Keratinocyte (primary cell): Measurements from ENCODE around the gene MINPP1. TPM values are rescaled to one million over a fixed set of nuclear protein-coding genes. Genes with fewer than 3 reads are reported as not detected.

ENCODE experiments used
- DNase-seq: peaks from one replicate; pipeline ENCODE4 v3.0.0-alpha.2; 2011; ENCODE audit warnings: low read depth, missing footprints, low spot score
- FAIRE-seq: peaks from 2 replicates; lab custom pipeline; 2011; peaks lifted over from hg19 to GRCh38; lab: Jason Lieb, UNC
- H2AFZ ChIP-seq: 2 replicates; pipeline ENCODE4 v1.6.0; 2012; ENCODE audit warnings: low read length, control low read depth, inconsistent platforms; ENCODE audit not compliant: control insufficient read depth
- H3K27ac ChIP-seq: 2 replicates; pipeline ENCODE4 v1.5.1; 2011; ENCODE audit warnings: low read length; ENCODE audit not compliant: control insufficient read depth, insufficient read depth
- H3K27me3 ChIP-seq: 3 replicates; pipeline ENCODE4 v1.6.0; 2011; ENCODE audit warnings: low read length; ENCODE audit not compliant: control insufficient read depth, insufficient read depth; ENCODE audit errors: extremely low read depth
- H3K36me3 ChIP-seq, 2 experiments: 2 replicates in 1 of 2; 3 replicates in 1 of 2; pipeline ENCODE4 v1.5.1; 2011; ENCODE audit warnings: low read length in 2 of 2, mild to moderate bottlenecking in 1 of 2; ENCODE audit not compliant: control insufficient read depth in 2 of 2, insufficient read depth in 2 of 2; ENCODE audit errors: extremely low read depth in 1 of 2
- H3K4me1 ChIP-seq: 3 replicates; pipeline ENCODE4 v1.5.1; 2011; ENCODE audit warnings: low read length; ENCODE audit not compliant: control insufficient read depth, insufficient read depth; ENCODE audit errors: extremely low read depth
- H3K4me2 ChIP-seq: 3 replicates; pipeline ENCODE4 v1.6.0; 2011; ENCODE audit warnings: low read depth, low read length; ENCODE audit not compliant: control insufficient read depth, insufficient read depth; ENCODE audit errors: extremely low read depth
- H3K4me3 ChIP-seq, 3 experiments: fragments of 200-600 bp in 1 of 3; sonication (generic) in 1 of 3; 2 replicates in 2 of 3; 3 replicates in 1 of 3; pipeline ENCODE4 v1.5.1; 2011 to 2016; ENCODE audit warnings: low read length in 3 of 3, mild to moderate bottlenecking in 3 of 3, control low read depth in 2 of 3, inconsistent platforms in 1 of 3, low read depth in 1 of 3, mixed read lengths in 1 of 3, mixed run types in 1 of 3, moderate library complexity in 1 of 3; ENCODE audit not compliant: control insufficient read depth in 2 of 3, insufficient read depth in 2 of 3; ENCODE audit errors: extremely low read depth in 1 of 3
- H3K79me2 ChIP-seq: 2 replicates; pipeline ENCODE4 v1.6.0; 2012; ENCODE audit warnings: low read length; ENCODE audit not compliant: control insufficient read depth, insufficient read depth
- H3K9ac ChIP-seq: 3 replicates; pipeline ENCODE4 v1.6.0; 2011; ENCODE audit warnings: low read length; ENCODE audit not compliant: control insufficient read depth, insufficient read depth; ENCODE audit errors: extremely low read depth
- H3K9me1 ChIP-seq: 3 replicates; pipeline ENCODE4 v1.6.0; 2011; ENCODE audit warnings: low read length; ENCODE audit not compliant: control insufficient read depth, insufficient read depth; ENCODE audit errors: extremely low read depth
- H3K9me3 ChIP-seq: 2 replicates; pipeline ENCODE4 v1.5.1; 2012; ENCODE audit warnings: low read depth, low read length; ENCODE audit not compliant: control insufficient read depth
- H4K20me1 ChIP-seq: 3 replicates; pipeline ENCODE4 v1.6.0; 2011; ENCODE audit warnings: low read length; ENCODE audit not compliant: control insufficient read depth, insufficient read depth; ENCODE audit errors: extremely low read depth
- EZH2 ChIP-seq: IDR thresholded peaks from one replicate; pipeline ENCODE4 v1.6.1; 2012; ENCODE audit warnings: inconsistent platforms, mild to moderate bottlenecking, low read length, moderate library complexity
- dilution Hi-C: fragments of 300-500 bp; cut with MboI; formaldehyde crosslinking; loops from one replicate; pipeline ENCODE4 v1.7.0; 2020; ENCODE audit warnings: low sequenced_read_pairs; ENCODE audit not compliant: extremely low pct_ligation_motif_present
- polyA plus RNA-seq, 5 experiments: library from polyadenylated mRNA; depleted of rRNA in 3 of 5; stranded (reverse) in 3 of 5; stranded (forward) in 1 of 5; unstranded in 1 of 5; fragments of >200 nt; gene quantifications; 1 replicate in 1 of 5; 2 replicates in 3 of 5; 3 replicates in 1 of 5; pipeline versions ENCODE4 v1.2.1 to v1.2.3, GENCODE V29; 2011 to 2012; ENCODE audit warnings: missing spikeins in 2 of 5, low read depth in 1 of 5, low replicate concordance in 1 of 5
- TF ChIP-seq, protein P1 (sequence below), 3 experiments: IDR thresholded peaks in 1 of 3; conservative IDR thresholded peaks in 1 of 3; optimal IDR thresholded peaks in 1 of 3; 2 replicates in 2 of 3; 3 replicates in 1 of 3; pipeline versions ENCODE3 to v1.5.1; 2011; ENCODE audit warnings: low read length in 3 of 3, mild to moderate bottlenecking in 3 of 3, moderate library complexity in 2 of 3, control low read depth in 1 of 3, inconsistent platforms in 1 of 3; ENCODE audit not compliant: insufficient read depth in 2 of 3; ENCODE audit errors: extremely low read depth in 1 of 3

MINPP1 gene
- polyA plus RNA-seq, 1 donor (not counting 4 experiments of a cell fraction or from before 2014, with no cell fraction given), result 17.7 TPM

DNA sequence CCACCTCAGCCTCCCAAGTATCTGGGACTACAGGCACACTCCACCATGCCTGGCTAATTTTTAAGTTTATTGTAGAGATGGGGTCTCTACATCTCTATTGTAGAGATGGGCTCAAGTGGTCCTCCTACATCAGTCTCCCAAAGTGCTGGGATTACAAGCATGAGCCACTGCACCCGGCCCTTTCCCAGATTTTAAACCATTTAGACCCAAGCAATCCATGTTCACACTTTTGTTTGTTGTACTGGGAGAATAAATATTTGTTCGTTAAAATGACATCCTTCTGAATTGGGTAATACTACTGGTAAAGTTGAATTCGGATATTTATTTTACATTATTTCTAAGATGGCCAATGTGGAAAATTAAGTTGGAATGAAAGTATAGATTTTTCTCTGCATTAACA, 52.7 kb downstream of the MINPP1 start:
- H3K4me2 ChIP-seq, result no peak overlapping the region
- no peaks in the 10 kb centered on the region for H3K79me2 ChIP-seq
- TF ChIP-seq, protein P1, sequence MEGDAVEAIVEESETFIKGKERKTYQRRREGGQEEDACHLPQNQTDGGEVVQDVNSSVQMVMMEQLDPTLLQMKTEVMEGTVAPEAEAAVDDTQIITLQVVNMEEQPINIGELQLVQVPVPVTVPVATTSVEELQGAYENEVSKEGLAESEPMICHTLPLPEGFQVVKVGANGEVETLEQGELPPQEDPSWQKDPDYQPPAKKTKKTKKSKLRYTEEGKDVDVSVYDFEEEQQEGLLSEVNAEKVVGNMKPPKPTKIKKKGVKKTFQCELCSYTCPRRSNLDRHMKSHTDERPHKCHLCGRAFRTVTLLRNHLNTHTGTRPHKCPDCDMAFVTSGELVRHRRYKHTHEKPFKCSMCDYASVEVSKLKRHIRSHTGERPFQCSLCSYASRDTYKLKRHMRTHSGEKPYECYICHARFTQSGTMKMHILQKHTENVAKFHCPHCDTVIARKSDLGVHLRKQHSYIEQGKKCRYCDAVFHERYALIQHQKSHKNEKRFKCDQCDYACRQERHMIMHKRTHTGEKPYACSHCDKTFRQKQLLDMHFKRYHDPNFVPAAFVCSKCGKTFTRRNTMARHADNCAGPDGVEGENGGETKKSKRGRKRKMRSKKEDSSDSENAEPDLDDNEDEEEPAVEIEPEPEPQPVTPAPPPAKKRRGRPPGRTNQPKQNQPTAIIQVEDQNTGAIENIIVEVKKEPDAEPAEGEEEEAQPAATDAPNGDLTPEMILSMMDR (optimal IDR thresholded peaks at IDR 0.05 in 1 of 3, IDR thresholded peaks at IDR 0.05 in 1 of 3, conservative IDR thresholded peaks at IDR 0.05 in 1 of 3; ENCODE audit: extremely low read depth in 1 of 3, insufficient read depth in 2 of 3, low read length in 3 of 3), result no peak
- no peak for TF ChIP-seq EZH2
- H2AFZ ChIP-seq, result no peak overlapping the region
- dilution Hi-C loops, result loop anchor here (10.0 kb wide), 1 partner anchor 177 kb away; no protein-coding TSS in a partner anchor
- H3K36me3 ChIP-seq, result no peaks in the 10 kb centered on the region
- H3K27me3 ChIP-seq, result no peaks in the 10 kb centered on the region
- H3K27ac ChIP-seq, result no peak overlapping the region
- no peak overlapping the region for H3K4me3 ChIP-seq
- H3K9me3 ChIP-seq, result no peaks in the 10 kb centered on the region
- H3K4me1 ChIP-seq, result no peaks in the 10 kb centered on the region
- DNase-seq, result no peak
- H3K9me1 ChIP-seq, result no peaks in the 10 kb centered on the region
- no peaks in the 10 kb centered on the region for H4K20me1 ChIP-seq
- FAIRE-seq, result no peak
- no peak overlapping the region for H3K9ac ChIP-seq

DNA sequence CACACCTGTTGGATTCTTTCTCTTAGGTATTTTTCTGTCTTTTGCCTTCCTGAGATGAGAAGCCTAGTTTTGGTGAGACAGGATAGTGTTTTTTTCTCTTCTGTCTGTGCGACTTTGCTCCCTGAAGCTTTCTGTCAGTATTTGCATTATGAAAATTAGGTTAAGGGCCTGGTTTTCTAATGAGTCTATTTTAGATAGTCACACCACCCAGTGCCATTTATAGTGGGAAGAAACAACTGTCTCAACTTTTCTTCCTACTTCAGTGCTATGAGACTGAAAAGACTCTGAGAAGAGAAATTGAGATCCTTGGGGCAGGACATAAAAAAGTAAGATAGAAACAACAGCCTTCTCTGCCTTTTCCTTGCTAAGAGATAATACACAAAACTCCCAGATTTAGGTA, 53.6 kb downstream of the MINPP1 start:
- Histone ChIP-seq H3K27ac (no peak overlapping the region), H3K9ac (no peak overlapping the region), H4K20me1 (no peaks in the 10 kb centered on the region), H3K4me1 (no peaks in the 10 kb centered on the region), H3K36me3 (no peaks in the 10 kb centered on the region), H3K27me3 (no peaks in the 10 kb centered on the region), H2AFZ (no peak overlapping the region), H3K9me3 (no peaks in the 10 kb centered on the region), H3K4me3 (no peak overlapping the region), H3K4me2 (no peak overlapping the region), H3K79me2 (no peaks in the 10 kb centered on the region), H3K9me1 (no peaks in the 10 kb centered on the region)
- TF ChIP-seq EZH2, result no peak
- TF ChIP-seq, protein P1 (optimal IDR thresholded peaks at IDR 0.05 in 1 of 3, IDR thresholded peaks at IDR 0.05 in 1 of 3, conservative IDR thresholded peaks at IDR 0.05 in 1 of 3; ENCODE audit: extremely low read depth in 1 of 3, insufficient read depth in 2 of 3, low read length in 3 of 3), result no peak
- DNase-seq (no peak), FAIRE-seq (no peak)
- dilution Hi-C loops, result loop anchor here (10.0 kb wide), 1 partner anchor 176 kb away; no protein-coding TSS in a partner anchor
